Panc1 (cell line): ENCODE results near the gene APBB1IP. TPM values are rescaled to one million over a fixed set of nuclear protein-coding genes. Genes with fewer than 3 reads are reported as not detected.

Experiments
- ATAC-seq: fragments of 200-7000 bp; cut with Tn5 transposase; 2 replicates; pipeline ENCODE4 v1.9.1; 2020; ENCODE audit warnings: mild to moderate bottlenecking, moderate library complexity
- BruUV-seq: library from RNA; stranded (reverse); fragments of 400-500 nt; replicated peaks from 2 replicates; lab custom pipeline; 2021; lab: Mats Ljungman, UMichigan
- CTCF ChIA-PET: fragments of 300-600 bp; sonication (Branson Sonifier 250); formaldehyde crosslinking; loops from one replicate; lab custom pipeline; 2022; ENCODE audit warnings: antibody characterized with exemption; lab: Charles Lee
- POLR2A ChIA-PET: fragments of 300-600 bp; sonication (Branson Sonifier 250); formaldehyde crosslinking; loops from one replicate; lab custom pipeline; 2022; ENCODE audit warnings: antibody characterized with exemption; lab: Charles Lee
- DNase-seq: peaks from one replicate; pipeline ENCODE4 v3.0.0-alpha.2; 2010; ENCODE audit warnings: low read depth, low spot score
- H3K27ac ChIP-seq: 2 replicates; pipeline ENCODE4 v1.5.1; 2011; ENCODE audit warnings: mild to moderate bottlenecking, low read length, inconsistent platforms
- H3K27me3 ChIP-seq: fragments of 200-500 bp; sonication (Bioruptor generic); 2 replicates; pipeline ENCODE4 v1.6.0; 2014; ENCODE audit warnings: low read length, inconsistent platforms; ENCODE audit not compliant: control insufficient read depth, insufficient read depth
- H3K36me3 ChIP-seq: fragments of 200-500 bp; sonication (Bioruptor generic); 2 replicates; pipeline ENCODE4 v1.5.1; 2014; ENCODE audit warnings: inconsistent platforms, mild to moderate bottlenecking, low read length, moderate library complexity; ENCODE audit not compliant: control insufficient read depth, insufficient read depth
- H3K4me1 ChIP-seq: 2 replicates; pipeline ENCODE4 v1.5.1; 2011; ENCODE audit warnings: inconsistent platforms, mild to moderate bottlenecking, low read length, moderate library complexity; ENCODE audit not compliant: control insufficient read depth, insufficient read depth
- H3K4me3 ChIP-seq, 2 experiments: 2 replicates each; pipeline ENCODE4 v1.5.1; 2011 to 2012; ENCODE audit warnings: low read depth in 2 of 2, low read length in 2 of 2, mild to moderate bottlenecking in 2 of 2, inconsistent platforms in 1 of 2, moderate library complexity in 1 of 2
- H3K9me3 ChIP-seq: fragments of 200-500 bp; sonication (Bioruptor generic); 2 replicates; pipeline ENCODE4 v1.5.1; 2014; ENCODE audit warnings: low read depth, mild to moderate bottlenecking, inconsistent platforms, low read length, moderate library complexity; ENCODE audit not compliant: control insufficient read depth, insufficient read depth
- CTCF ChIP-seq: fragments of 450-650 bp; IDR thresholded peaks from 2 replicates; pipeline ENCODE4 v1.5.1; 2017; ENCODE audit warnings: mild to moderate bottlenecking
- POLR2AphosphoS5 ChIP-seq: IDR thresholded peaks from 2 replicates; pipeline ENCODE4 v1.6.1; 2012; ENCODE audit warnings: mild to moderate bottlenecking, low read depth, low read length, moderate library complexity
- REST ChIP-seq, 2 experiments: IDR thresholded peaks; 2 replicates each; pipeline ENCODE4 v1.6.1; 2011 to 2012; ENCODE audit warnings: low read depth in 2 of 2, control low read depth in 1 of 2, low read length in 1 of 2, mild to moderate bottlenecking in 1 of 2, moderate library complexity in 1 of 2; ENCODE audit not compliant: insufficient read depth in 1 of 2
- SIN3A ChIP-seq: IDR thresholded peaks from 2 replicates; pipeline ENCODE4 v1.6.1; 2012; ENCODE audit warnings: low read depth, mild to moderate bottlenecking, low read length, moderate library complexity, borderline replicate concordance; ENCODE audit not compliant: insufficient read depth
- TCF7L2 ChIP-seq: IDR thresholded peaks from 2 replicates; pipeline ENCODE4 v1.6.1; 2011; ENCODE audit warnings: mild to moderate bottlenecking, low read depth, low read length, inconsistent platforms
- in situ Hi-C: cut with HindIII; loops from 2 replicates; pipeline ENCODE4 v1.10.0; 2016; ENCODE audit warnings: low sequenced_read_pairs, low pct_unique_long_range_greater_than_20kb
- intact Hi-C: fragments of 100-400 bp; cut with micrococcal nuclease; formaldehyde crosslinking; loops from one replicate; pipeline ENCODE4 v1.10.0; 2022; ENCODE audit not compliant: unreplicated experiment
- total RNA-seq: library from RNA; stranded (reverse); gene quantifications from one replicate; pipeline ENCODE4 v1.2.1, GENCODE V29; 2021; ENCODE audit not compliant: unreplicated experiment

APBB1IP gene
- total RNA-seq, 1 experiment from 2014 or later: 0.21 TPM

GRCh38 chr10:26453850-26454249 lies 15.7 kb downstream of the APBB1IP start:
- Histone ChIP-seq H3K9me3 (no peaks in the 10 kb centered on the region), H3K4me1 (no peaks in the 10 kb centered on the region), H3K27me3 (no peaks in the 10 kb centered on the region), H3K27ac (no peak overlapping the region), H3K36me3 (no peaks in the 10 kb centered on the region), H3K4me3 (no peak overlapping the region)
- TF ChIP-seq SIN3A (no peak), POLR2AphosphoS5 (no peak), CTCF (no peak), TCF7L2 (no peak), REST (IDR thresholded peaks at IDR 0.05; ENCODE audit: insufficient read depth in 1 of 2, low read depth in 2 of 2, low read length in 1 of 2) (no peak)
- no peak for ATAC-seq
- ChIA-PET CTCF (no interaction called here), POLR2A (no interaction called here)
- in situ Hi-C loops: no loop called here
- no TSS peak for BruUV-seq
- DNase-seq: no peak
- intact Hi-C loops: no loop called here

- ATAC-seq (no peak), DNase-seq (no peak)
- CTCF ChIA-PET: no interaction called here
- Histone ChIP-seq H3K36me3 (no peaks in the 10 kb centered on the region), H3K4me1 (no peaks in the 10 kb centered on the region), H3K27ac (no peak overlapping the region), H3K27me3 (no peaks in the 10 kb centered on the region), H3K9me3 (no peaks in the 10 kb centered on the region), H3K4me3 (no peak overlapping the region)
- intact Hi-C loops (no loop called here), in situ Hi-C loops (no loop called here)
- POLR2A ChIA-PET: no interaction called here
- BruUV-seq: no TSS peak
- TF ChIP-seq POLR2AphosphoS5 (no peak), TCF7L2 (no peak), SIN3A (no peak), CTCF (no peak), REST (IDR thresholded peaks at IDR 0.05; ENCODE audit: insufficient read depth in 1 of 2, low read depth in 2 of 2, low read length in 1 of 2) (no peak)
Measured at GRCh38 chr10:26454891-26455290, 16.8 kb downstream of the APBB1IP start.
